Cardiac muscle cell (in vitro differentiated cells and primary cell): Measurements from ENCODE around the gene TMEM91. TPM values are rescaled to one million over a fixed set of nuclear protein-coding genes. Genes with fewer than 3 reads are reported as not detected.

ENCODE experiments used
- DNase-seq, 2 donors: peaks; one replicate each; pipeline versions ENCODE4 v3.0.0 to v3.0.0-alpha.2; 2010 to 2017; ENCODE audit warnings: low read depth in 1 of 2, low spot score in 1 of 2
- H3K27ac ChIP-seq: fragments of 200-600 bp; sonication (generic); 2 replicates; pipeline ENCODE4 v1.5.1; 2016
- H3K27me3 ChIP-seq: fragments of 200-600 bp; sonication (generic); 2 replicates; pipeline ENCODE4 v1.6.0; 2016; ENCODE audit warnings: control low read depth
- H3K36me3 ChIP-seq: fragments of 200-600 bp; sonication (generic); 2 replicates; pipeline ENCODE4 v1.5.1; 2016; ENCODE audit warnings: control low read depth
- H3K4me1 ChIP-seq: fragments of 200-600 bp; sonication (generic); 2 replicates; pipeline ENCODE4 v1.8.1; 2017; ENCODE audit warnings: low read depth, mild to moderate bottlenecking, mixed run types
- H3K4me3 ChIP-seq: fragments of 200-600 bp; sonication (generic); 2 replicates; pipeline ENCODE4 v1.5.1; 2016; ENCODE audit warnings: mild to moderate bottlenecking
- H3K9me3 ChIP-seq: fragments of 200-600 bp; sonication (generic); 2 replicates; pipeline ENCODE4 v1.5.1; 2017; ENCODE audit warnings: low read depth, mild to moderate bottlenecking, control low read depth
- CTCF ChIP-seq: IDR thresholded peaks from 2 replicates; pipeline ENCODE4 v1.5.1; 2012; ENCODE audit warnings: low read depth, mild to moderate bottlenecking, low read length
- polyA plus RNA-seq: library from polyadenylated mRNA; unstranded; fragments of >200 nt; fragmentation: Nextera tagmentation; extraction: Ambion mirVana; gene quantifications from 2 replicates; pipeline ENCODE4 v1.2.1, GENCODE V29; 2016
- total RNA-seq: library from RNA; depleted of rRNA; stranded (reverse); fragments of >200 nt; gene quantifications from 2 replicates; pipeline ENCODE4 v1.2.3, GENCODE V29; 2016

The TMEM91 gene
- total and polyA plus RNA-seq, 2 experiments from 2014 or later = 14.5 to 21.8 TPM

GRCh38 chr19:41422456-41422855 is 46.1 kb downstream of the TMEM91 start:
- Histone ChIP-seq H3K27me3 (no peaks in the 10 kb centered on the region), H3K36me3 (peaks cover 22% of the 10 kb centered on the region)

GRCh38 chr19:41422955-41423354 is 46.6 kb downstream of the TMEM91 start:
- H3K27me3 ChIP-seq = no peaks in the 10 kb centered on the region
- TF ChIP-seq CTCF = no peak
- no peak for DNase-seq
- H3K4me3 ChIP-seq = no peak overlapping the region
- no peak overlapping the region for H3K27ac ChIP-seq
- H3K4me1 ChIP-seq = peaks cover 17% of the 10 kb centered on the region
- no peaks in the 10 kb centered on the region for H3K9me3 ChIP-seq
- peaks cover 22% of the 10 kb centered on the region for H3K36me3 ChIP-seq

More at GRCh38 chr19:41422456-41422855, 46.1 kb downstream of the TMEM91 start:
- no peaks in the 10 kb centered on the region for H3K9me3 ChIP-seq
- no peak for DNase-seq
- no peak overlapping the region for H3K27ac ChIP-seq
- peaks cover 12% of the 10 kb centered on the region for H3K4me1 ChIP-seq
- H3K4me3 ChIP-seq = no peak overlapping the region
- no peak for TF ChIP-seq CTCF

- no peak overlapping the region for H3K4me3 ChIP-seq
- no peak overlapping the region for H3K27ac ChIP-seq
- H3K4me1 ChIP-seq = peaks cover 24% of the 10 kb centered on the region
- no peaks in the 10 kb centered on the region for H3K27me3 ChIP-seq
- H3K9me3 ChIP-seq = no peaks in the 10 kb centered on the region
- DNase-seq = no peak
- peaks cover 13% of the 10 kb centered on the region for H3K36me3 ChIP-seq
- TF ChIP-seq CTCF = no peak
Measured at GRCh38 chr19:41424335-41425173, 48.2 kb downstream of the TMEM91 start.

- Histone ChIP-seq H3K9me3 (no peaks in the 10 kb centered on the region), H3K4me1 (peaks cover 24% of the 10 kb centered on the region), H3K27ac (peak overlapping the region; percentile 84), H3K36me3 (peaks cover 5% of the 10 kb centered on the region), H3K27me3 (no peaks in the 10 kb centered on the region), H3K4me3 (no peak overlapping the region)
- DNase-seq = no peak
- no peak for TF ChIP-seq CTCF
Measured at GRCh38 chr19:41425174-41426115, 49.1 kb downstream of the TMEM91 start.

- H3K4me1 ChIP-seq = peaks cover 30% of the 10 kb centered on the region
- no peak for TF ChIP-seq CTCF
- H3K27ac ChIP-seq = peak overlapping the region; percentile 84
- peak overlapping the region; percentile 22 for H3K4me3 ChIP-seq
- peak in 1 of 2 donors; percentile 20 for DNase-seq
- peaks cover 2% of the 10 kb centered on the region for H3K36me3 ChIP-seq
- no peaks in the 10 kb centered on the region for H3K27me3 ChIP-seq
- no peaks in the 10 kb centered on the region for H3K9me3 ChIP-seq
Measured at GRCh38 chr19:41426116-41426841, 49.9 kb downstream of the TMEM91 start.
